Psoas muscle (tissue), 8 donors: Measurements from ENCODE around the gene EXOC8. TPM values are rescaled to one million over a fixed set of nuclear protein-coding genes. Genes with fewer than 3 reads are reported as not detected.

Experiments used
- ATAC-seq, 4 donors: fragments of 200-7000 bp; cut with Tn5 transposase; one replicate each; pipeline ENCODE4 v1.9.1; 2020; ENCODE audit warnings: moderate library complexity in 3 of 4, mild to moderate bottlenecking in 2 of 4
- DNase-seq, 2 donors: peaks; one replicate each; pipeline ENCODE4 v3.0.0-alpha.2; 2020
- H3K27ac ChIP-seq: fragments of 200-600 bp; one replicate; pipeline ENCODE4 v1.8.0; 2022
- H3K27me3 ChIP-seq, 3 donors: fragments of 200-600 bp in 1 of 3; one replicate each; pipeline versions ENCODE4 v1.6.1 to v1.8.0; 2013 to 2022; ENCODE audit warnings: low read length in 2 of 3, mild to moderate bottlenecking in 2 of 3, moderate library complexity in 1 of 3; ENCODE audit not compliant: insufficient read depth in 3 of 3
- H3K36me3 ChIP-seq, 2 donors: fragments of 200-600 bp in 1 of 2; one replicate each; pipeline versions ENCODE4 v1.6.1 to v1.8.0; 2013 to 2022; ENCODE audit warnings: low read depth in 1 of 2, mild to moderate bottlenecking in 1 of 2, moderate library complexity in 1 of 2; ENCODE audit not compliant: insufficient read depth in 1 of 2
- H3K4me1 ChIP-seq: fragments of 200-600 bp; one replicate; pipeline ENCODE4 v1.8.0; 2022
- H3K4me3 ChIP-seq: fragments of 200-600 bp; one replicate; pipeline ENCODE4 v1.8.0; 2022; ENCODE audit warnings: mild to moderate bottlenecking
- H3K9me3 ChIP-seq: fragments of 200-600 bp; one replicate; pipeline ENCODE4 v1.8.0; 2022
- CTCF ChIP-seq: fragments of 200-600 bp; IDR thresholded peaks from one replicate; pipeline ENCODE4 v1.8.0; 2022; ENCODE audit warnings: antibody characterized with exemption
- WGBS, 3 donors: extraction: QIAGEN DNeasy Blood & Tissue Kit; methylation state at CpG; one replicate each; pipeline versions ENCODE4 v1.1.6 to v1.1.7; 2013; 5-methylcytosine and 5-hydroxymethylcytosine counted together
- intact Hi-C, 2 donors: fragments of 100-400 bp; cut with DNase I; formaldehyde crosslinking; loops; one replicate each; pipeline versions ENCODE4 v1.11.0 to v1.14.2; 2022
- polyA plus RNA-seq, 3 donors: library from polyadenylated mRNA; stranded (reverse); fragments of 200-250 nt; gene quantifications; one replicate each; pipeline ENCODE4 v1.2.3, GENCODE V29; 2013
- total RNA-seq, 4 donors: library from RNA; stranded (reverse); fragmentation: NEBNext Ultra II Directional in 2 of 4; extraction: Animal tissue kit (Norgen Biotek cat#: 25700) in 2 of 4; gene quantifications; one replicate each; pipeline versions ENCODE4 v1.2.1 to v1.2.4, GENCODE V29; 2021 to 2023
- donor health status: healthy with polysubstance abuse.
- donor health status: DM: no; HTN: no; CAD: no; lungs with moderate emphysema.
- donor health status: Bipolar disorder and iron deficiency.
- donor health status: healthy.
- donor health status: DM: yes; HTN: yes; CAD: no.
- donor health status: DM: no; HTN: no; CAD: no.
- donor health status: DM: no; HTN: no; CAD: no.
- donor health status: DM: yes; HTN: yes; CAD: no.

Gene EXOC8
- total and polyA plus RNA-seq, 7 donors = 5.2 to 39.9 (median 15.9) TPM

GRCh38 chr1:231326248-231326647, 11.4 kb downstream of the EXOC8 start:
- no peak for TF ChIP-seq CTCF
- WGBS, 3 donors = 72 to 76% (median 73%) methylated on average over 1 of the region's 1 CpG
- intact Hi-C loops = loop anchor here in 1 of 2 donors (5.0 kb wide), 1 partner anchor 49 kb away; no protein-coding TSS in a partner anchor
- Histone ChIP-seq H3K36me3 (no peaks in the 10 kb centered on the region), H3K27me3 (no peaks in the 10 kb centered on the region), H3K4me1 (no peaks in the 10 kb centered on the region), H3K27ac (no peak overlapping the region), H3K4me3 (no peak overlapping the region), H3K9me3 (no peaks in the 10 kb centered on the region)
- no peak for ATAC-seq
- no peak for DNase-seq

GRCh38 chr1:231324660-231325059, 13.0 kb downstream of the EXOC8 start:
- H3K9me3 ChIP-seq = no peaks in the 10 kb centered on the region
- WGBS, 3 donors = 81 to 84% (median 82%) methylated on average over 5 of the region's 5 CpGs

GRCh38 chr1:231322880-231323530, 14.6 kb downstream of the EXOC8 start:
- ATAC-seq = no peak
- no peaks in the 10 kb centered on the region for H3K9me3 ChIP-seq
- no peak for DNase-seq
- no peak overlapping the region for H3K4me3 ChIP-seq
- H3K27me3 ChIP-seq = no peaks in the 10 kb centered on the region
- WGBS, 3 donors = 74 to 82% (median 78%) methylated on average over 7 of the region's 7 CpGs
- no peaks in the 10 kb centered on the region for H3K36me3 ChIP-seq
- no peaks in the 10 kb centered on the region for H3K4me1 ChIP-seq
- H3K27ac ChIP-seq = no peak overlapping the region
- intact Hi-C loops = no loop called here
- TF ChIP-seq CTCF = no peak

More at GRCh38 chr1:231324660-231325059, 13.0 kb downstream of the EXOC8 start:
- Histone ChIP-seq H3K27ac (no peak overlapping the region), H3K4me3 (no peak overlapping the region), H3K36me3 (no peaks in the 10 kb centered on the region), H3K4me1 (no peaks in the 10 kb centered on the region), H3K27me3 (no peaks in the 10 kb centered on the region)
- intact Hi-C loops = loop anchor here in 1 of 2 donors (5.0 kb wide), 1 partner anchor 47 kb away; no protein-coding TSS in a partner anchor
- TF ChIP-seq CTCF = no peak
- no peak for ATAC-seq
- no peak for DNase-seq

- Histone ChIP-seq H3K9me3 (no peaks in the 10 kb centered on the region), H3K36me3 (no peaks in the 10 kb centered on the region), H3K27me3 (no peaks in the 10 kb centered on the region), H3K27ac (no peak overlapping the region), H3K4me1 (no peaks in the 10 kb centered on the region), H3K4me3 (no peak overlapping the region)
- DNase-seq (no peak), ATAC-seq (no peak)
- intact Hi-C loops = no loop called here
- no peak for TF ChIP-seq CTCF
- 89 to 92% (median 90%) methylated on average over 9 of the region's 9 CpGs for WGBS, 3 donors
These were observed 18.6 kb downstream of the EXOC8 start for GRCh38 chr1:231319080-231319479.

- 82 to 87% (median 86%) methylated on average over 4 of the region's 4 CpGs for WGBS, 3 donors
- Histone ChIP-seq H3K36me3 (no peaks in the 10 kb centered on the region), H3K4me3 (no peak overlapping the region), H3K27ac (no peak overlapping the region), H3K4me1 (no peaks in the 10 kb centered on the region), H3K9me3 (no peaks in the 10 kb centered on the region), H3K27me3 (no peaks in the 10 kb centered on the region)
- DNase-seq (no peak), ATAC-seq (no peak)
- intact Hi-C loops = no loop called here
- no peak for TF ChIP-seq CTCF
These were observed 19.1 kb downstream of the EXOC8 start for GRCh38 chr1:231318568-231318967.
